HUDEP-2 (cell line): ENCODE data around the gene EIF6.
"Not testable (repeated sequence)": the region's sequence is repeated elsewhere in the genome, so short reads cannot be mapped to it uniquely, and the experiment has no call there.

Experiments used
- DNase-seq, 76 experiments: peaks; one replicate each; lab custom pipeline; 2025; ENCODE audit not compliant: unreplicated experiment in 76 of 76; lab: John Stamatoyannopoulos, UW

Gene EIF6

GRCh38 chr20:35263532-35264341 lies 20.8 kb downstream of the EIF6 start:
- DNase-seq: no peak

DNA sequence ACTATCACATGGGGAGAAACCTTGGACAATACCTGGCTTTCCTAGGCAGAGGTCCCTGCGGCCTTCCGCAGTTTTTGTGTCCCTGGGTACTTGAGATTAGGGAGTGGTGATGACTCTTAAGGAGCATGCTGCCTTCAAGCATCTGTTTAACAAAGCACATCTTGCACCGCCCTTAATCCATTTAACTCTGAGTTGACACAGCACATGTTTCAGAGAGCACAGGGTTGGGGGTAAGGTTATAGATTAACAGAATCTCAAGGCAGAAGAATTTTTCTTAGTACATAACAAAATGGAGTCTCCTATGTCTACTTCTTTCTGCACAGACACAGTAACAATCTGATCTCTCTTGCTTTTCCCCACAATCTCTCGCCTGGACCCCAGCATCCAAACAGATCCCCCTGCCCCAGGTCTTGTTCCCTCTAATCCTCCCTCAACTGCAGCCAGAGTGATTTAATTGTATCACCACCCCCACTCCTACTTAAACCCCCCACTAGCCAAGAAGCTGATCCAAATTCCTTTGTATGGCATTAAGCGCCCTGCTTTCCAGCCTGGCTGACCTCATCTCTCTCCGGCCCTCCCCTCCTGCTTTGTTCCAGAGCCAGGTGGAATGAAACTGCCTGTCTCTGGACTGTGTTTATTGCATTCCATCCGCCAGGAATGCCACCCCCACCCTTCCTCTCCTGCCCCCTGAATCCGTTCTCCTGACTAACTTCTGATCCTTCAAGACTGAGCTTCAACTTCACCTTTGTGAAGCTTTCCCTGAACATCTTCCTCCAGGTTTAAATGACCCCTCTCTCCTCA lies 21.6 kb downstream of the EIF6 start:
- not testable (repeated sequence) for DNase-seq

GRCh38 chr20:35262321-35262720 lies 22.3 kb downstream of the EIF6 start:
- not testable (repeated sequence) for DNase-seq

GRCh38 chr20:35260426-35260825 lies 24.1 kb downstream of the EIF6 start:
- no peak for DNase-seq

GRCh38 chr20:35257175-35257909 lies 27.2 kb downstream of the EIF6 start:
- peak in 4 of 76 experiments; percentile 10 to 39 (median 24) for DNase-seq

DNA sequence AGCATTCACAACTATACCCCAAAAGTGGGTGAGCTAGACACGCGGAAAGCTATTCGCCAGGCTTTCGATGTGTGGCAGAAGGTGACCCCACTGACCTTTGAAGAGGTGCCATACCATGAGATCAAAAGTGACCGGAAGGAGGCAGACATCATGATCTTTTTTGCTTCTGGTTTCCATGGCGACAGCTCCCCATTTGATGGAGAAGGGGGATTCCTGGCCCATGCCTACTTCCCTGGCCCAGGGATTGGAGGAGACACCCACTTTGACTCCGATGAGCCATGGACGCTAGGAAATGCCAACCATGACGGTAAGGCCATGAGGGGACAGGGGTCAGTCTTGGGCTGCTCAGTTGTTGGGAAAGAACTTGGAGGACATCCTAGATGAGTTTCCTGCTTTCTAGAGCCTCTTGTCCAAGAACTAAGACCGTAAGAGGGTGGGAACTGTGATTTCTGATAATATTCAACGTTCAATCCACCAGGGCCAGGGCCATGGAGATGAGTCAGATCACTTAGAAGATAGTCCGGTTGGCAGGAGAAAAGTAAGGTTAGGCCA lies 30.0 kb downstream of the EIF6 start:
- DNase-seq: no peak

DNA sequence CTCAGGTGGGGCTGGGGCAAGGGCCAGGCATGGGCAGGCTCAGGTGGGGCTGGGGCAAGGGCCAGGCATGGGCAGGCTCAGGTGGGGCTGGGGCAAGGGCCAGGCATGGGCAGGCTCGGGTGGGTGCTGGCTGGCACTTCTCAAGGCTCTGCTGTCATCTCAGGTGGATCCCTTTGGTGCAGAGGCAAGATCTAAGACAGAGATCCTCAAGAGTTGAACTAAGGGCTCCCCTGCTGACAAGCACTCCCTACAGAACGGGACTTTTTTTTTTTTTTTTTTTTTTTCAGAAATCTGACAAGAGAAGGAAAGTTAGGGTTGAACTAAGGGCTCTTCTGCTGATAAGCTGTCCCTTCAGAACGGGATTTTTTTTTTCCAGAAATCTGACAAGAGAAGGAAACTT lies 31.6 kb downstream of the EIF6 start:
- DNase-seq: no peak

DNA sequence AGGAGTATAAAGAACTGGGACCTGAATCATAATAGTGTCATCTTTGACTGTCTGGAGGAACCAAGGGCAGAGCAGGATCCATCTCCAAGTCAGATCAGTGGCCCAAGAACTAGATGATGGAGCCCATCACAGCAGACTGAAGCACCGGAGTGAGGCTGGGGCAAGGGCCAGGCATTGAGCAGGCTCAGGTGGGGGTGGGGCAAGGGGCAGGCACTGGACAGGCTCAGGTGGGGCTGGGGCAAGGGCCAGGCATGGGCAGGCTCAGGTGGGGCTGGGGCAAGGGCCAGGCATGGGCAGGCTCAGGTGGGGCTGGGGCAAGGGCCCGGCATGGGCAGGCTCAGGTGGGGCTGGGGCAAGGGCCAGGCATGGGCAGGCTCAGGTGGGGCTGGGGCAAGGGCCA lies 32.0 kb downstream of the EIF6 start:
- not testable (repeated sequence) for DNase-seq

- no peak for DNase-seq
These were observed 32.5 kb downstream of the EIF6 start for GRCh38 chr20:35252037-35252461.

- no peak for DNase-seq
These were observed 33.0 kb downstream of the EIF6 start for GRCh38 chr20:35251613-35251940.

DNA sequence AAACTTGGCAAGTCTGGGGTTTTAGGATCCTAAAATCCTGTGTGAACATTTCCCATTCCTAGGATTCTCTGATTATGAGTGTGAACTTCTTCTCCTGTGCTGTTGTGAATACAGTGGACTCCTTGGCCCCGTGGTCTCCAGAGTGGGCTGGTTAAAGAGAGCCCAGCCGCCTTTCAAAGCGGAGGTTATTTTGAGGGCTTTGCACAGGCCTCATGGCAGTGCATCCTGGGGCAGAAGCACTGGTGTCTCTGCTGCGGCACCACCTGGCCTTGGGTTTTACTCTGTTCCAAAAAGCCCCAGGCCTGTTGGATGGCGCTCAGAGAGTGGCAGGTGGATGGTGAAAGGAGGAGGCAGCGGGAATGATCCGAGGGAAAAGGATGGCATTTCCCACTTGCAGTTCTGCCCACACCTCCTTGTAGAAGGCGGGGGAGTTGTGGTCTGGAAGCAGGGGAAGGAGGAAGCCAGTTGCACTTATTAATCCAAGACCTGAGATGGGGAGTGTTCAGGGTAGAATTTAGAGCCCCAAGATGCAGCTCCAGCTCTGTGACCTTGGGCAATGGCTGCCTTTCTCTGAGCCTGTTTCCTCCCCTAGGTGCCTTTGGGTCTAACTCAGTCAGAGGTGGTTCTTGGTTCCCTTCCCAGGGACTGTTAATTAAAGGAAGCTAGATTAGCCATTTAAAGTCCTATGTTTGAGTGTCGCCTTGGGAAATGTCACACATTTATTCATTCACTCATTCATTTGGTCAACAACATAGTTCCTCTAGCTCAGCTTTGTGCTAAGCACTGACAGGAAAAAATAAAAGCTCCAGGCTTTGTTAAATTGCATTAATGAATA lies 35.7 kb downstream of the EIF6 start:
- no peak for DNase-seq

DNA sequence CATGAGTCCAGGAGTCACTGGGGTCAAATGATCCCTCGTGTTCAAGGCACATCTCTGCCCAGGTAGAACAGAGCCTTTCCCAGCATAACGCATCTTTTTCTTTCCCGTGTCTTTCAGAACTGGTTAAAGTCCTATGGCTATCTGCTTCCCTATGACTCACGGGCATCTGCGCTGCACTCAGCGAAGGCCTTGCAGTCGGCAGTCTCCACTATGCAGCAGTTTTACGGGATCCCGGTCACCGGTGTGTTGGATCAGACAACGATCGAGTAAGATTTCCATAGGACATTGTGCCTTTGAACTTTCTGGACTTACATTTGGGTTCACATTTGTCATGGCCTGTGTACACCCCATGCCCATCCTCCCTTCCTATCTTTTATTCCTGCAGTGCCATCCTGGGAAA lies 37.8 kb downstream of the EIF6 start:
- DNase-seq: no peak

DNA sequence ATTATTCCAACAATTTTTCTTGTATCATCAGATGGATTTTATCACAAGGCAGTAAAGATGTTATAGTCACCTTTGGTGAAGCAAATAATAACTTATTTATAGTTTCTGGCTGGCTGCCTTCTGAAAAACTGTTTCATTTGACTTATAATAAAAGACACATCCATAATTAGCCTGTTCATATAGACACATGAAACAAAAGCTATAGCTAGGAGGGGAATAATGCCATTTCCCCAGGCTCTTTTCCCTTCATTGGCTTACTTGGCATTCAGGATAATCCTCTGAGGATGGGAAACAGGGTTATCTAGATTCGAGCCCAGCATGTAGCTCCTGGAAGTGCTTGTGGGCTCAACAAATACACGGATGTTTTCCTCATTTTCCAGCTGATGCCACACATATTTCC lies 40.6 kb downstream of the EIF6 start:
- no peak for DNase-seq

DNA sequence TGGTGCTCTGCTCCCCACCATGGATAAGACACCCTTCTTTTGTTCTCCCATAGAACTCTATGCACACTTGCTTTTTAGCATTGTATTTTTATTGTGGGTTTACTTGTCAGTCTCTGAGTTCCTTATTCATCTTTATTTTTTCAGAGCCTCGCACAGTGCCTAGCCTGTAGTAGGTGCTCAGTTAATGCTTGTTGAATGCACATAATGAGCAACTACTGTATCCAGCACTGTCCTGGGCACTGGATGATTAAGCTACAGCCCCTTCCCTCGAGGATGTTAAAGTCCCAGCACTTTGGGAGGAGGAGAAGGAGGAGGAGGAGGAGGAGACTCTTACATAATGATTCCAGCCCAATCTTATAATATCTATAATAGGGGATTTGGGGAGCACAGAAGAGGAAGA lies 41.3 kb downstream of the EIF6 start:
- no peak for DNase-seq

DNA sequence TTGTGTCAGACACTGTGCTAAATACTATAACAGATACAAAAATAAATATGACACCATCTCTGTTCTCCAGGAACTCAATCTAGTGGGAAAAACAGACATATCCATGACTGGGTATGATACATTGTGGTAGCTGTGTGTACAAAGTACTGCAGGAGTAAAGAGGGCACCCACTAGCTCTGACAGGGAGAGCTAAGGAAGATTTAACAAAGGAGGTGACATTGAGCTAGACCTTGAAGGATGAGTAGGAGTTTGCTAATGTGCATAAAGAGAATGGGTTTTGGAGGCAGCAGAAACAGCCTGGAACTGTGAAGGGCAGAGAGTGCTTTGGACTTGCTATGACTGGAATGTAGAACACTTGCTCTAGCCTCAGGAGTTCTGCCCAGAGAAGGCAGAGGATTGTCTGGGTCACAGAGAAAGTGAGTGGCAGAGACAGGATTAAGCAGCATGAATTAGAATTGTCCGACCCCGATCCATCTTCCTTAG lies 43.7 kb downstream of the EIF6 start:
- no peak for DNase-seq

DNA sequence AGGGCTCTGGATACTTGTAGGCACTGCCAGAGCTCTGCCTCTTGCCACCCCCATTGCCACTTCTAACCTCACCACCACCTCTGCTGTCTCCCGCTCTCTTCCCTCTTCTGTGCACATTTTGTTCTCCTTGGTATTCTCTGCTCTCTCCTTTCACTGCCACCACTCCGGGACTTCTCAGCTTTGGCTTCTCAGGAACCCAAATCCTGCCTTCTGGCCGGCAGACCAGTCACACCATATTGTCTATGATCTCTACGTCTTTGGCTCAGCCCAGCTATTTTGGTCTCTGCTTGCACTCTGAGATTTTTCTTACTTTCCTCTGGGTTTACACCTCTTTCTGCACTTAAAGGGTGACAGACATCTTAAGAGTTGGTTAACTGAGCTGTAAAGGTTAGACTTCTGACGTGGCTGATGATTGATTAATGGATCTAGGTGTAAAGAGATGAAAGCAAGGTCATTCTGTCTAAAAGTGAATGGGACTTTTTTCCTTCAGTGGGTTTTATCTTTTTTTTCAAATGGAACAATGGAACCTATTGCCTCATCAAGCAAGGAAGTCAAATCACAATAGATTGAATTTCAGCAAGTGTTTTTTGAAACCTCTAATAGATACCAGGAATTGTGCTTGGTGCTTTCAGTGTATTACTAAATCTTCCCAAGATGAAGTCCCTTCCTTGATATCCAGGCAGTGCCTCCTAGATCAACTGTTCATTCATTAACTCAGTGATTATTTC lies 44.3 kb downstream of the EIF6 start:
- no peak for DNase-seq

DNA sequence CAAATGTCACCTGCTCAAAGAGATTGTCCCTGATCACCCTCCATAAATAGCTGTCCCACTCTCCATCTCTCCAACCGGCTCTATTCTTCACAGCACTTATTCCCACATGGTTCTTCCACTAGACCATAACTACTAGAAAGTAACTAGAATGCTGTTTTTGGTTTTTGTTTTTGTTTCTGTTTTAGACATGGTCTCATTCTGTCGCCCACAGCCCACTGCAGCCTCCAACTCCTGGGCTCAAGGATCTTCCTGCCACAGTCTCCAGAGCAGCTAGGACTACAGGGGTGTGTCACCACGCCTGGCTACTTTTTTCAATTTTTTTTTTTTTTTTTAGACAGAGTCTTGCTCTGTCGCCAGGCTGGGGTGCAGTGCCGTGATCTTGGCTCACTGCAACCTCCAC lies 45.8 kb downstream of the EIF6 start:
- DNase-seq: no peak

DNA sequence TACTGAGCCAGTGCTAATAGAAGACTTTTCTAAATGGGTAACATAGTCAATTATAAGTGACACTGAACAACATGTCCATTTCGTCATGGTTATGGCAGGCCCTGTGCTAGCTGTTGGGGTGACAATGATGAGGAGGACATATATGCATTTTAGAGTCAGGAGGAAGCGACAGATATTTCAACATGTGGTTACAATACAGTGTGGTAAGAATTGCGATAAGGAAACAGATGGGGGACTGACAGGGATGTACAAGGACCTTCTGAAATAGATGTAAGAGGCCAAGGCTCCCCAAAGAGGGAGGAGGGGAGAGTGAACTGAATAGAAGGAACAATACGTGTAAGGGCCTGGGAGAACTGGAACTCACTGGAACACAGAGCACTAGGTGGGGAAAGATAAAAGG lies 46.4 kb downstream of the EIF6 start:
- no peak for DNase-seq

- no peak for DNase-seq
These were observed 47.1 kb downstream of the EIF6 start for GRCh38 chr20:35237486-35237885.
